SKM-1 treated with dmso at 0.1 percent for 144 hours (cell line): ENCODE results near the gene FHL2.
"Not testable (repeated sequence)": the region's sequence is repeated elsewhere in the genome, so short reads cannot be mapped to it uniquely, and the experiment has no call there.

Experiments
- DNase-seq: peaks from one replicate; lab custom pipeline; 2025; ENCODE audit not compliant: unreplicated experiment; lab: John Stamatoyannopoulos, UW

FHL2 gene

GRCh38 chr2:105424836-105425235 lies 26.0 kb upstream of the FHL2 start:
- not testable (repeated sequence) for DNase-seq

- DNase-seq = no peak
These were observed 23.9 kb upstream of the FHL2 start for GRCh38 chr2:105422801-105423200.

DNA sequence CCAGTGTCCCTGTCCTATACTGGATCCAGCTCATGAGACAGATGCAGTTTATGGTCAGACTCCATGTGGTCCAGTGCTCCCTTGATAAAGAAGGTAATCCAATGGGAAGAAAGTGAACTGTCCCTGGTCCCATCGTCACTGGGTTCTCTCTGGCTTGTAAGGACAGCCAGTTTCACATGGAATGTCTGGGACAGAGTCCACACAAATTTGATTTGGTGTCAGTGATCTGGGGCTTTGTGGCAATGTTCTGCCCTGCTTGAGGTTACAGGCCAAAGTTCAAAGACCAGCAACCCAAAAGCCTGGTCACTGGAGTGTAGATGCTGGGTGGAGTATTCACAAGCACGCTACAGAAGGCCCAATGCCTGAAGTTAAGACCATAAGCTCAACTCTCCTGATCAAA lies 22.2 kb upstream of the FHL2 start:
- DNase-seq = no peak

GRCh38 chr2:105418522-105418921 lies 19.7 kb upstream of the FHL2 start:
- no peak for DNase-seq

DNA sequence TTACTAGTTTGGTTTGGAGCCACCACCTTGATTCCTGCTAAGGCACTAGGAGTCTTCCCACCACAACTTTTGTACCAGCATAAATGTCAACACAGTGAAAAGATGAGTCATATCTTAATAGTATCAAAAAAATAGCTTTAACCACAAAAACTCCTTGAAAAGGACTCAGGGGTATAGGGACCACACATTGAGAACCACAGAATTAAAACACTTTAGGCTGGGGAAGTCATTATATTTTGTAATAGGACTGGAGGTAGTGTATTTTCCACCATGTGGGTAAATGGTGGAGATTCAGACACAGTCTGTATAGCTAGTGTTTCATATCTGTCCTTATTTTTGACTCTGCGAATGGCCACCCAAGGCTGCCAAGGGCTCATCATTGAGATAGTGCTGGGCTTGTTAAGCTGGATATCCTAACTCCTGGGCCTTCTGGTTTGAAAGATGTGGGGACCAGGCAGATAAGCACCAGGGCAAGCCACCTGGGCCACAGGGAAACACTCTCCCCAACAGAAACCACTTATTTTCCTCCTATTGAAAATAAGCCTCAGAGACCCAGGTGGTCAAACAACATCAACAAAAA lies 19.1 kb upstream of the FHL2 start:
- no peak for DNase-seq

DNA sequence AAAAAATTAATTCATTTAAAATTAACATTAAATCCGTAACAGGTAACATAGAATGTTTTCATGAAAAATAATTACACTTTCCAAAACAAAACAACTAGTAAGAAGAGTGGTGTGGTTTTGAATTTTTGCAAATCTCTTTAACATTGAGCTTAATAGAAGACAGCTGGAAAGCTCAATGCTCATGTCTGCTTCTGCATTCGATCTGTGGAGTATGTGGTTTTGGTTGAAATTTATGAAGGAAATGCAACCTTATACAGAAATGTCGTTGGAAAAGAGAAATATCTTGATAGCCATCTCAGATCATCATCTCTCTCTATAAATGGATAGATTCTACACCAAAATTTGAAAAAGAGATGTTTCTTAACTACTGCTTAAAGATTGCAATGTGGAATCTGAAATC lies 17.3 kb upstream of the FHL2 start:
- DNase-seq = no peak

- DNase-seq = no peak
These were observed 16.2 kb upstream of the FHL2 start for GRCh38 chr2:105415007-105415406.

- DNase-seq = peak; percentile 6
These were observed 14.4 kb upstream of the FHL2 start for GRCh38 chr2:105413206-105413605.

DNA sequence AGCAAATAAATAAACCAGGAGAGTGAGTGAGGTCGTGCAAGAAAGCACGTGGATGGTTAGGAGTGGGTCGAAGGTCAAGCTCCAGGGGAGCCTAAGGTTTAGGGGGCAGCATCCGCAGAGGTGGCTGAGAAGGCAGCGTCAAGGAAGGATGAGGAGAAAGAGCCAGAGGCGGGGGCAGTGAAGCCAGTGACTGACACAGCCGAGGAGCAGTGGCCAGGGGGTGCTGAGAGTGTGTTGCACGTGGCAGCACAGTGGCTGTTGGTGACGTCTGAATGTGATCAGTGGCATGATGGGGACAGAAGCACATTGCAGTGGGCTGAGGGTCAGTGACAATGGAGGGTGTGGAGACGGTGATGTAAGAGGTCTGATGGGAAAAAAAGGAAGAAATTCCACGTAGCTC lies 13.7 kb upstream of the FHL2 start:
- no peak for DNase-seq

DNA sequence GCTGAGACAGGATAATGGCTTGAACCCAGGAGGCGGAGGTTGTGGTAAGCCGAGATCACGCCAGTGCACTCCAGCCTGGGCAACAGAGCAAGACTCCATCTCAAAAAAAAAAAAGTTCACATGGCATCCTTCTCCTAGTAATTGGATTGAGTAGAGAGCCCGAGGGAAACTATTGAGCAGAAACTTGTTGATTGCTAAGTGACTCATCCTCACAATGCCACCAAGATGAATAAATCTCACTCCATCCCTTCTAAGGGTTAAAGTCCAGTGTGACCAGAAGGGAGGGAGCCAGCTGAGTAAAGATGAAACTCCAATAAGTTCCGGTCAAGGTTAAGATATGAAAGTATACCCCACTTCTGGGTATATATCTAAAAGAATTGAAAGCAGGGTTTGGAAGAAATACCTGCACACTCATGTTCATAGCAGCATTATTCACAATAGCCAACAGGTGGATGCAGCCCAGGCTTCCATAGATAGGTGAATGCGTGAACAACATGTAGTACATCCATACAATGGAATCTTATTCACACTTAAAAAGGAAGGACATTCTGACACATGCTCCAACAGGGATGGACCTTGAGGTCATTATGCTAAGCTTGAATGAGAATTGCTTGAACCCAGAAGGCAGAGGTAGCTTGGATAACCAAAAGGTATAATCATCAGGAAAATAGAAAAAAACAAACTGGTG lies 13.0 kb upstream of the FHL2 start:
- no peak for DNase-seq

DNA sequence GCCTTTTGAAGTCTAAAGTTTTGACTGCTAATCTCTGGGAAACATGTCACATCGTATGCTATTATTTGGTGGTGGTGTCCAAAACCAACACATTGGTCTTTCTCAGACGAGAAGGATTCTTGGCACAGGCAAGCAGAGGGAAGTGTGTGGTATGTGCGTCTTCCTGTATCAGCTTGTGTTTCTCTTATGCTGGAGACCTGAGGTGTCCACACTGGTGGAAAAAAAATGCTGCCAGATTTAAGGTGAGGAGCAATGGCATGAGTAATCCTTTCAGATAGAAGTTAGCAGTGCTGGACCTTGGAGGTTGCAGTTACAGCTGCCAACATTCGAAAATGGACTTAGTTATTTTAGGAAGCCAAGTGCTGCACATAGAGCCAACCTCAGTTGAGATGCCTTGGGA lies 11.7 kb upstream of the FHL2 start:
- DNase-seq = no peak

DNA sequence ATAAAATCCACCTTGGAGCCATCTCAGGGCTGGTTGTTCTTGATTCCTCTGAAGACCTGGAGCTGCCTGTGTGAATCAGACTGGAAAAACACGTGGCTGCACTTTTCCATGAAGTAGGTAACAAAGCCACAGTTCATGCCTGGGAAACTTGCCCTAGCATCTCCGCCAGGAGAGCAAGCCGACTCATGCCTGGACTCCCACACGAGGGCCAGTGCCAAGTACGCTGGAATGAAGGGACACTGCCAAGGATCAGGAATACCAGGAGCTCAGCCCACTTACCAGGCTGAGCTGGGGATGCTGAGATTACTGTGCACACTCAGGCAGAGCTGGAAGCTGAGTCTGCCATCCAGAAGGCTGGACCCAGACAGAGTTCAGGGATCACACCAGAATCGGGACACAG lies 10.9 kb upstream of the FHL2 start:
- DNase-seq = no peak

- no peak for DNase-seq
These were observed 9.3 kb upstream of the FHL2 start for GRCh38 chr2:105407946-105408743.

- no peak for DNase-seq
These were observed 7.4 kb upstream of the FHL2 start for GRCh38 chr2:105406221-105406620.

GRCh38 chr2:105405291-105405690 lies 6.4 kb upstream of the FHL2 start:
- DNase-seq = no peak

GRCh38 chr2:105404736-105405135 lies 5.9 kb upstream of the FHL2 start:
- no peak for DNase-seq

DNA sequence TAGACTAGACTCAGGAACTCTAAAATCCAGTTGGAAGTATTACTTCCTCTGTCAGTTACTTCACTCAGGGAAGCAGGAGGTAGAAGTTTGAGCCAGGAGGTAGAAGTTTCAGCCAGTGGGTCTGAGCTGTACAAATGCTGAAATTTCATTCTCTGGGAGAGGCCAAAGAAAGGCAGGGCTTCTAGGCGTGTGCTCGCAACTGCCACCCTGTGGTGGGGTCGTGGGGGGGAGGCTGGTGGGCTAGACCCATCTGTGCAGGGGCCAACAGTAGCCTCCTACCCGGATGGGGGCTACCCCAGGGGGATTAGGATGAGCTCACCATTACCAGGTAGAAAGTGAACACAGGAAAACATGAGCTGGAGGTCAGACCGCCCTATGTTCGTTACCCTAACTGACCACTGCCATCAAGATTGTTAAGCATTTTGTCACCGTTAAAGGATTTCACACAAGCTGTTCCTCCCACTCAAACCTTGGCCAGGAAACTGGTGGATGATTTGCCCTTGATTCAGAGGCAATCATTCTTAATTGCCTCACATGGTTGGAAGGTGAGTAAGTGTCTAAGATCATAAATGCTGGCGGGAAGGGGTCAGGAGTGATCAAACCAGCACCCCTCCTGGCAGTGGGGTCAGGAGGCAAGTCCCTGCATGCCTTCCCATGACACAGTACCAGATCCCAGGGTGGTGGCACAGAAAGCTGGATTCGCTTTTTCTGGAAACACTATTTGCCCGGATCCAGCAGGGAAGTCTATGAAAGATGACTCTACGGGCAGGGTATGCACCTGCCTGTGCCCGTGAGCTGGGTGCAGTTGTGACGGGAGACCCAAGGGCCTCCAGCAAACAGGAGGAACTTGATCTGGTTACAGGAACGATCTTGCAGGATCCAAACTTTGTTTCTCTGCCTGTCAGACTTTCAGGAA lies 5.2 kb upstream of the FHL2 start:
- no peak for DNase-seq

DNA sequence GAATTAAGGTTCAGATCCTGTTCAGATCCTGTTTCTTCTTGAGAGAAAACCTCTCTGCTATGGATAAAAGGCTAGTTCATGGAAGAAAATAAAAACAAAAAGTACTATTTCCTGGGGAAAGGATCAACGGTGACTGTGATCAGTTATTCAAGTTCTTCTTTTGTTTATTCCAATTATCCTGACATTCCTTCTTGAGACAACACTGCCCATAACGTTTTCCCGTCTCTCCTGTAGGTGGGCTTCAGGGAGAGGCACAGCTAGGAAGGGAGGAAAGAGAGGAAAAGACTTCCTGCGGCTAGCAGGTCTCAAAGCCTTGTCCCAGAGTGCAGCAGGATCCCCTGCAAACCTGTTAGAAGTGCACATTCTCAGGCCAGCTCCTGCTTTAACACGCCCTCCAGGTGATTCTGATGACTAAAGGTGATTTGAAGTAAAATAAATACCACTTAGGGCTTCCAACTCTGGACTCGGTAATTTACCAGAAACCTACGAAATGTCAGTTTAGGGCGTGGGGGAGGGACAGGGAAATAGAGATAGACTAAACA lies 4.5 kb upstream of the FHL2 start:
- DNase-seq = no peak

GRCh38 chr2:105402809-105403208 lies 4.0 kb upstream of the FHL2 start:
- DNase-seq = no peak

DNA sequence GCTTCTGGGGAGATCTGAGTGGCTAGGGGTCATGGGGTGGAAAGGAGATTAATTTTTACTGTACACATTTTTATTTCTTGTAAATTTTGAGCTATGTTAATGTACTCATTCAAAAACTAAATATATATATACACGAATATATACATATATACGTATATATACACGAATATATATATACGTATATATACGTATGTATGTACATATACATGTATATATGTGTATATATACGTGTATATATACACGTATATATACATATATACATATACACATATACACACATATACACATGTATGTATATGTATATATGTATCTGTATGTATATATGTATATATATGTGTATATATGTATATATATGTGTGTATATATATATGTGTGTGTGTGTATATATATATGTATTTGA lies 3.0 kb upstream of the FHL2 start:
- no peak for DNase-seq

- no peak for DNase-seq
These were observed 1.3 kb upstream of the FHL2 start for GRCh38 chr2:105400138-105400540.
